Bronchus fibroblast of lung (primary cell): Measurements from ENCODE around the gene EBPL. TPM values are rescaled to one million over a fixed set of nuclear protein-coding genes. Genes with fewer than 3 reads are reported as not detected.

Source experiments
- total RNA-seq: library from RNA; depleted of rRNA; stranded (reverse); fragments of >200 nt; gene quantifications from 2 replicates; pipeline ENCODE4 v1.2.3, GENCODE V29; 2015

EBPL gene
- total RNA-seq, result 102 and 121 TPM in 2 replicates

DNA sequence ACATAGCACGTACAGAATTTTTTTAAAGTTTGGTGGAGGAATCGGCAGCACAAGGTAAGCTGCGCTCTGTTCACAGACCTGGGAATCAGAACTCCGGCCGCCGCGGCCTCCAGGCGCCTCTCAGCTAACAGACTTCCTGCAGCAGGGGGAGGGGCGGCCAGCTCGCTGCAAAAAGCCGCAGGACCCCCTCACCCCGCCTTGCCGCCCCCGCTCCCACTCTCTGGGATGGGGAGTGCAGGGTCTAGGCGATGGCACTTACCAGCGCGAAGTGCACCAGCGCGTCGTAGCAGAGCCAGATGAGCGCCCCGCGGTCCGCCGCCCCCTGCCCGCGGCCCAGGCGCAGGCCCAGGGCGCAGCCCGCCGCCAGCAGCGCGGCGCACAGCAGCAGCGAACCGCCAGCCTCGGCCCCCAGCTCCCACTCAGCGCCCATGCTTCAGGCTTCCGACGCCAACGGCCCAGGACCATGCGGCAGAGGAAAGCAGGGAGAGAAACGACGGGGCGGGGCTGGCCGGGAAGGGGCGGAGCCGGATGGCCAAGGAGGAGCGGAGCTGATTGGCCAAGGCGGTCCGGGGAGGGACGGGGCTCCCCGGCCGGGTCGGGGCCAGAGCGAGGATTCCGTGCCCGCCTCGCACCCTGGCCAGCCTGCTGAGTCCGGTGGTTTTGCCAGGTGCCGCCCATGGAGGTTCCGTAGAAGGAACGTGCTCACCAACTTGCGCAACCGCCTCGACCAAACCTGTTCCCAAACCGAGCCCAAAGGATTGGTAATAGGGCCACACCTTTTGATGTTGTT lies at the start of gene EBPL:
TSS of gene EBPL (minus strand) at position 492 of the 790 bp plus-strand sequence. CDS start at position 430, 62 bp downstream.

DNA sequence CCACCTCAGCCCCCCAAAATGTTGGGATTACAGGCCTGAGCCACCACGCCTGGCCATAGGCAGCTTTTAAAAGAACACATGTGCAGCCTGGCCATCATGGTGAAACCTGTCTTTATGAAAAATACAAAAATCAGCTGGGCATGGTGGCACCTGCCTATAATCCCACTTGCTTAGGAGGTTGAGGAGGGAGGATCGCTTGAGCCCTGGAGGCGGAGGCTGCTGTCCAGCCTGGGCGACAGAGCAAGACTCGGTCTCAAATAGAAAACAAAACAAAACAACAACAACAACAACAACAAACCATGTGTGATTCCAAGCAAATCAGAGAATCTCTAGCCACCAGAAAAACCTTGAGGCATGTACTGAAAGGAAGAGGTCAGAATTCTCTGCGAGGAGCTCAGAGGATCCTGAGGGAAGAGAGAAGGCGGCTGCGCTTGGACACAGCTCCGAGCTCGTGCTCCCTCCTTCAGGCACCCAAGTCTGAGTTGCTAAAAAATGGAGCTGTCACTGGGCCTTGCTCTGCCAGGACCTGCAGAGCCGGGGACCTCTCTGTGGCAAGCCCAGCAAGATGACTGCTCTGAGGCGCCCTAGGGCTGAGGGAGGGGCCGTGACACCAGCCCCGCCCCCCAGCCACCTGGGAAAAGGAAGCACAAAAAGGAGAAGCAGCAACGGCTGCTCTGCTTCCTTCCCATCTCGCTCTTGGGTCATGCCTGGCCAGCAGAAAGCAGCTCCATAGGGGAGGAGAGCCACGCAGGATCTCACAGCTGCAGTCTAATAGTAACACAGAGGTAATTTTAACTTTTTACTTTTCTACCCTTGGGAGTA lies 63.2 kb downstream of the EBPL start, which contains the start of gene ARL11:
TSS of gene ARL11 (plus strand) at position 677 of the 822 bp plus-strand sequence. CDS start 1,941 bp downstream, outside the sequence.

Other genes with a start within 250 kb of the EBPL start
- gene CAB39L, start 247.4 kb downstream of the EBPL start, total RNA-seq, result 6.7 and 7.1 TPM in 2 replicates
- gene SETDB2, start 247.2 kb downstream of the EBPL start, total RNA-seq, result 3.6 and 4.0 TPM in 2 replicates
- 18.4 and 25.9 TPM in 2 replicates for gene PHF11, start 195.5 kb downstream of the EBPL start, total RNA-seq
- gene RCBTB1, start 105.9 kb downstream of the EBPL start, total RNA-seq, result 13.5 and 14.1 TPM in 2 replicates
- under 0.01 TPM in 1 of 2 replicates, not detected in the other for gene ARL11, start 63.0 kb downstream of the EBPL start, total RNA-seq
- gene KPNA3, start 101.2 kb upstream of the EBPL start, total RNA-seq, result 26.2 and 28.9 TPM in 2 replicates
- 8.2 and 8.7 TPM in 2 replicates for gene SPRYD7, start 244.9 kb upstream of the EBPL start, total RNA-seq